K562 (cell line): ENCODE data around the gene FADS1. TPM values are rescaled to one million over a fixed set of nuclear protein-coding genes. Genes with fewer than 3 reads are reported as not detected.

Source experiments
- ADNP ChIP-seq: fragments of 200-800 bp; sonication (Bioruptor generic); IDR thresholded peaks from 2 replicates; pipeline ENCODE4 v1.6.1; 2016; ENCODE audit warnings: missing genetic modification characterization, missing compliant biosample characterization
- BRF2 ChIP-seq: IDR thresholded peaks from 3 replicates; pipeline ENCODE4 v1.6.1; 2011; ENCODE audit warnings: borderline replicate concordance, mild to moderate bottlenecking; ENCODE audit not compliant: insufficient read length, insufficient read depth
- CBFB ChIP-seq: sonication (generic); formaldehyde crosslinking; IDR thresholded peaks from 2 replicates; pipeline ENCODE4 v1.4.0; 2020; ENCODE audit warnings: mild to moderate bottlenecking, missing genetic modification reagents
- CTCF ChIP-seq, 3 experiments: IDR thresholded peaks in 2 of 3; conservative IDR thresholded peaks in 1 of 3; 2 replicates each; pipeline ENCODE4 v1.5.1; 2011 to 2012; ENCODE audit warnings: low read length in 3 of 3, mild to moderate bottlenecking in 3 of 3, control low read depth in 2 of 3, improper control_type of control experiment in 1 of 3, inconsistent platforms in 1 of 3, low read depth in 1 of 3, mixed read lengths in 1 of 3, moderate library complexity in 1 of 3; ENCODE audit not compliant: insufficient read depth in 2 of 3
- DEAF1 ChIP-seq: fragments of 450-650 bp; formaldehyde crosslinking; IDR thresholded peaks from 2 replicates; pipeline ENCODE4 v1.4.0; 2020; ENCODE audit warnings: mild to moderate bottlenecking, moderate library complexity
- GTF2E2 ChIP-seq: fragments of 200-800 bp; sonication (Bioruptor generic); IDR thresholded peaks from 2 replicates; pipeline ENCODE4 v1.6.1; 2016; ENCODE audit warnings: missing genetic modification characterization, missing compliant biosample characterization
- GTF2F1 ChIP-seq: IDR thresholded peaks from 2 replicates; pipeline ENCODE4 v1.6.1; 2011; ENCODE audit warnings: low read depth, low read length, improper control_type of control experiment
- NONO ChIP-seq, 2 experiments: fragments of 200-400 bp in 1 of 2; fragments of 450-650 bp in 1 of 2; formaldehyde crosslinking in 1 of 2; IDR thresholded peaks; 2 replicates each; pipeline ENCODE4 v1.6.1; 2017; ENCODE audit warnings: low read depth in 2 of 2, mild to moderate bottlenecking in 2 of 2, moderate library complexity in 2 of 2, low read length in 1 of 2
- NRF1 ChIP-seq, 2 experiments: fragments of 450-650 bp; IDR thresholded peaks in 1 of 2; conservative IDR thresholded peaks in 1 of 2; 2 replicates each; pipeline ENCODE4 v1.6.1; 2014; ENCODE audit warnings: mild to moderate bottlenecking in 2 of 2
- POLR2AphosphoS5 ChIP-seq: IDR thresholded peaks from 2 replicates; pipeline ENCODE4 v1.6.1; 2011; ENCODE audit warnings: mild to moderate bottlenecking, low read depth, low read length, moderate library complexity; ENCODE audit not compliant: control insufficient read depth, insufficient read depth
- REST ChIP-seq, 2 experiments: fragments of 450-650 bp; formaldehyde crosslinking in 1 of 2; IDR thresholded peaks; 2 replicates each; pipeline versions ENCODE4 v1.4.0 to v1.6.1; 2014 to 2020; ENCODE audit warnings: mild to moderate bottlenecking in 2 of 2, borderline replicate concordance in 1 of 2, low read depth in 1 of 2
- RFX5 ChIP-seq: IDR thresholded peaks from 2 replicates; pipeline ENCODE4 v1.6.1; 2011; ENCODE audit warnings: low read depth, mild to moderate bottlenecking, improper control_type of control experiment, low read length
- SAFB2 ChIP-seq: fragments of 200-400 bp; formaldehyde crosslinking; IDR thresholded peaks from 2 replicates; pipeline ENCODE4 v1.6.1; 2018; ENCODE audit warnings: borderline replicate concordance, low read length, low read depth, moderate library complexity; ENCODE audit not compliant: severe bottlenecking
- polyA plus RNA-seq, 8 experiments: library from polyadenylated mRNA; depleted of rRNA in 4 of 8; stranded (reverse) in 5 of 8; unstranded in 3 of 8; fragments of >200 nt; fragmentation: Nextera tagmentation in 2 of 8; fragmentation: Illumina TruSeq in 1 of 8; extraction: Ambion mirVana in 2 of 8; extraction: Trizol in 1 of 8; gene quantifications; 2 replicates each; pipeline versions ENCODE4 v1.2.1 to v1.2.3, GENCODE V29; 2011 to 2014; ENCODE audit warnings: inconsistent platforms in 1 of 8, missing spikeins in 1 of 8
- total RNA-seq, 7 experiments: library from RNA; depleted of rRNA in 6 of 7; stranded (reverse); fragments of >200 nt in 6 of 7; fragmentation: Illumina TruSeq in 2 of 7; extraction: Trizol in 2 of 7; gene quantifications; 2 replicates each; pipeline versions ENCODE4 v1.2.1 to v1.2.3, GENCODE V29; 2011 to 2021; ENCODE audit warnings: low replicate concordance in 1 of 7

FADS1 gene
- total and polyA plus RNA-seq, 9 of the 15 experiments (the other 6 are each of a cell fraction or from before 2014, with no cell fraction given): 110 to 864 (median 364) TPM

GRCh38 chr11:61787928-61788491, 28.8 kb downstream of the FADS1 start (continued):
- TF ChIP-seq REST (IDR thresholded peaks at IDR 0.05; ENCODE audit: borderline replicate concordance) (peak; percentile 24; the same call in 1 of the 2 replicates), REST (CRISPR knock-in tag; IDR thresholded peaks at IDR 0.05; ENCODE audit: low read depth) (no peak), SAFB2 (no peak), CBFB (CRISPR knock-in tag) (no peak), ADNP (tag) (no peak), NONO (IDR thresholded peaks at IDR 0.05; ENCODE audit: low read depth in 2 of 2, low read length in 1 of 2) (no peak), GTF2E2 (tag) (no peak), POLR2AphosphoS5 (peak; percentile 8; the same call in 1 of the 2 replicates), NRF1 (conservative IDR thresholded peaks at IDR 0.05 in 1 of 2, IDR thresholded peaks at IDR 0.05 in 1 of 2) (no peak), BRF2 (no peak), CTCF (IDR thresholded peaks at IDR 0.05 in 2 of 3, conservative IDR thresholded peaks at IDR 0.05 in 1 of 3; ENCODE audit: insufficient read depth in 2 of 3, low read depth in 1 of 3, low read length in 3 of 3) (peak; percentile 75 to 87 (median 77)), GTF2F1 (no peak), DEAF1 (CRISPR knock-in tag) (0 out of 2 replicates have a peak, but pooled peaks have one; percentile 12), RFX5 (no peak)
